Body of pancreas (tissue), 4 donors: ENCODE measurements around the gene IL22RA2.

ENCODE experiments used
- POLR2A ChIP-seq, 3 donors: fragments of 450-650 bp; IDR thresholded peaks; one replicate each; pipeline ENCODE4 v1.6.1; 2016; ENCODE audit warnings: antibody characterized with exemption in 3 of 3, mild to moderate bottlenecking in 2 of 3
- TF ChIP-seq, protein P1 (sequence below), 7 experiments: fragments of 450-650 bp in 4 of 7; fragments of 200-600 bp in 3 of 7; sonication (generic) in 3 of 7; IDR thresholded peaks; one replicate each; pipeline ENCODE4 v1.5.1; 2016 to 2019; ENCODE audit warnings: antibody characterized with exemption in 7 of 7

- TF ChIP-seq, protein P1, sequence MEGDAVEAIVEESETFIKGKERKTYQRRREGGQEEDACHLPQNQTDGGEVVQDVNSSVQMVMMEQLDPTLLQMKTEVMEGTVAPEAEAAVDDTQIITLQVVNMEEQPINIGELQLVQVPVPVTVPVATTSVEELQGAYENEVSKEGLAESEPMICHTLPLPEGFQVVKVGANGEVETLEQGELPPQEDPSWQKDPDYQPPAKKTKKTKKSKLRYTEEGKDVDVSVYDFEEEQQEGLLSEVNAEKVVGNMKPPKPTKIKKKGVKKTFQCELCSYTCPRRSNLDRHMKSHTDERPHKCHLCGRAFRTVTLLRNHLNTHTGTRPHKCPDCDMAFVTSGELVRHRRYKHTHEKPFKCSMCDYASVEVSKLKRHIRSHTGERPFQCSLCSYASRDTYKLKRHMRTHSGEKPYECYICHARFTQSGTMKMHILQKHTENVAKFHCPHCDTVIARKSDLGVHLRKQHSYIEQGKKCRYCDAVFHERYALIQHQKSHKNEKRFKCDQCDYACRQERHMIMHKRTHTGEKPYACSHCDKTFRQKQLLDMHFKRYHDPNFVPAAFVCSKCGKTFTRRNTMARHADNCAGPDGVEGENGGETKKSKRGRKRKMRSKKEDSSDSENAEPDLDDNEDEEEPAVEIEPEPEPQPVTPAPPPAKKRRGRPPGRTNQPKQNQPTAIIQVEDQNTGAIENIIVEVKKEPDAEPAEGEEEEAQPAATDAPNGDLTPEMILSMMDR (IDR thresholded peaks at IDR 0.05) = no peak
- no peak for TF ChIP-seq POLR2A (IDR thresholded peaks at IDR 0.05)
Measured at GRCh38 chr6:137213813-137214212, 40.4 kb upstream of the IL22RA2 start.
